Hepatocyte (in vitro differentiated cells): ENCODE data around the gene ZDHHC14. TPM values are rescaled to one million over a fixed set of nuclear protein-coding genes. Genes with fewer than 3 reads are reported as not detected.

Source experiments
- DNase-seq: peaks from one replicate; pipeline ENCODE4 v3.0.0-alpha.2; 2016; ENCODE audit warnings: low spot score
- H2AFZ ChIP-seq: fragments of 200-600 bp; sonication (generic); 2 replicates; pipeline ENCODE4 v1.6.0; 2016; ENCODE audit warnings: antibody characterized with exemption, mild to moderate bottlenecking
- H3K27ac ChIP-seq: fragments of 200-600 bp; sonication (generic); 2 replicates; pipeline ENCODE4 v1.5.1; 2016; ENCODE audit warnings: mild to moderate bottlenecking
- H3K27me3 ChIP-seq: fragments of 200-600 bp; sonication (generic); 2 replicates; pipeline ENCODE4 v1.6.1; 2016
- H3K36me3 ChIP-seq: fragments of 200-600 bp; sonication (generic); replicated peaks from 2 replicates; pipeline ENCODE4 v1.5.1; 2016; ENCODE audit warnings: low read depth; ENCODE audit not compliant: insufficient read depth
- H3K4me1 ChIP-seq: fragments of 200-600 bp; sonication (generic); 2 replicates; pipeline ENCODE4 v1.5.1; 2016; ENCODE audit warnings: mild to moderate bottlenecking, moderate library complexity; ENCODE audit not compliant: insufficient read depth
- H3K4me2 ChIP-seq: fragments of 200-600 bp; sonication (generic); 2 replicates; pipeline ENCODE4 v1.6.0; 2016
- H3K4me3 ChIP-seq: fragments of 200-600 bp; sonication (generic); 2 replicates; pipeline ENCODE4 v1.5.1; 2016; ENCODE audit warnings: mild to moderate bottlenecking
- H3K79me2 ChIP-seq: fragments of 200-600 bp; sonication (generic); 2 replicates; pipeline ENCODE4 v1.6.0; 2017; ENCODE audit warnings: mild to moderate bottlenecking
- H3K9me2 ChIP-seq: fragments of 200-600 bp; sonication (generic); replicated peaks from 2 replicates; pipeline ENCODE4 v1.6.0; 2017; ENCODE audit warnings: mild to moderate bottlenecking; ENCODE audit not compliant: insufficient read depth
- H3K9me3 ChIP-seq: fragments of 200-600 bp; sonication (generic); 2 replicates; pipeline ENCODE4 v1.5.1; 2016; ENCODE audit warnings: low read depth, mild to moderate bottlenecking
- H4K20me1 ChIP-seq: fragments of 200-600 bp; sonication (generic); 2 replicates; pipeline ENCODE4 v1.6.0; 2016; ENCODE audit warnings: mild to moderate bottlenecking; ENCODE audit not compliant: insufficient read depth, poor library complexity, severe bottlenecking
- EZH2 ChIP-seq: fragments of 200-600 bp; sonication (generic); IDR thresholded peaks from 2 replicates; pipeline ENCODE4 v1.6.1; 2016; ENCODE audit warnings: antibody characterized with exemption, mild to moderate bottlenecking, borderline replicate concordance
- EZH2phosphoT487 ChIP-seq: fragments of 200-600 bp; sonication (generic); IDR thresholded peaks from one replicate; pipeline ENCODE4 v1.6.1; 2018; ENCODE audit warnings: antibody characterized with exemption, mild to moderate bottlenecking, low read depth, moderate library complexity; ENCODE audit not compliant: unreplicated experiment, severe bottlenecking
- WGBS: methylation state at CpG from one replicate; pipeline ENCODE4 v1.1.6; 2016; ENCODE audit warnings: low lambda C conversion rate; ENCODE audit errors: missing lambda C conversion rate; 5-methylcytosine and 5-hydroxymethylcytosine counted together
- polyA plus RNA-seq: library from polyadenylated mRNA; unstranded; fragments of >200 nt; fragmentation: Nextera tagmentation; extraction: Ambion mirVana; gene quantifications from 2 replicates; pipeline ENCODE4 v1.2.1, GENCODE V29; 2016
- total RNA-seq: library from RNA; depleted of rRNA; stranded (reverse); fragments of >200 nt; gene quantifications from 2 replicates; pipeline ENCODE4 v1.2.3, GENCODE V29; 2014
- TF ChIP-seq, protein P1 (sequence below): fragments of 200-600 bp; sonication (generic); IDR thresholded peaks from 2 replicates; pipeline ENCODE4 v1.5.1; 2016; ENCODE audit warnings: antibody characterized with exemption, mild to moderate bottlenecking; ENCODE audit not compliant: poor library complexity

Gene ZDHHC14
- total and polyA plus RNA-seq, 2 experiments from 2014 or later, result 11.8 to 25.2 TPM

DNA sequence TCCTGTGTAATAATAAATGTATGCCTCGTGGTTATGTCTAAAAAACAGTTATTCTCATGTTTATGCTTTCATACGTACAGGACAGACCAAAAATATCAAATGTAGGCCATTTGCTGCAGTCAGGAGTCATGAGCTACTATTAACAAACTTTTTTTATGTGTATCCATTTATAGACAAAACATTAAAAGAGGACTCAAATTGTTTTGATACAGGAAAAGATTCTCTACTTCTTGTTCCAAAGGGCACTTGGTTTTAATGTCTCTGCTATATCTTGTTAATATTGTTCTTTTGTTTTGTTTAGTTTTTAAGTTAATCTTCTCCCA lies 155.2 kb downstream of the ZDHHC14 start:
- Histone ChIP-seq H3K4me3 (no peak overlapping the region), H3K27me3 (no peaks in the 10 kb centered on the region), H3K9me3 (no peaks in the 10 kb centered on the region), H3K36me3 (no peaks in the 10 kb centered on the region), H3K79me2 (peaks cover 26% of the 10 kb centered on the region), H3K9me2 (no peaks in the 10 kb centered on the region), H3K27ac (peak overlapping the region; percentile 71), H3K4me2 (peak overlapping the region; percentile 16), H2AFZ (no peak overlapping the region), H3K4me1 (peaks cover 59% of the 10 kb centered on the region), H4K20me1 (no peaks in the 10 kb centered on the region)
- 39% methylated on average over 2 of the region's 2 CpGs for WGBS
- no peak for DNase-seq
- TF ChIP-seq EZH2phosphoT487 (no peak), EZH2 (no peak)
- TF ChIP-seq, protein P1, sequence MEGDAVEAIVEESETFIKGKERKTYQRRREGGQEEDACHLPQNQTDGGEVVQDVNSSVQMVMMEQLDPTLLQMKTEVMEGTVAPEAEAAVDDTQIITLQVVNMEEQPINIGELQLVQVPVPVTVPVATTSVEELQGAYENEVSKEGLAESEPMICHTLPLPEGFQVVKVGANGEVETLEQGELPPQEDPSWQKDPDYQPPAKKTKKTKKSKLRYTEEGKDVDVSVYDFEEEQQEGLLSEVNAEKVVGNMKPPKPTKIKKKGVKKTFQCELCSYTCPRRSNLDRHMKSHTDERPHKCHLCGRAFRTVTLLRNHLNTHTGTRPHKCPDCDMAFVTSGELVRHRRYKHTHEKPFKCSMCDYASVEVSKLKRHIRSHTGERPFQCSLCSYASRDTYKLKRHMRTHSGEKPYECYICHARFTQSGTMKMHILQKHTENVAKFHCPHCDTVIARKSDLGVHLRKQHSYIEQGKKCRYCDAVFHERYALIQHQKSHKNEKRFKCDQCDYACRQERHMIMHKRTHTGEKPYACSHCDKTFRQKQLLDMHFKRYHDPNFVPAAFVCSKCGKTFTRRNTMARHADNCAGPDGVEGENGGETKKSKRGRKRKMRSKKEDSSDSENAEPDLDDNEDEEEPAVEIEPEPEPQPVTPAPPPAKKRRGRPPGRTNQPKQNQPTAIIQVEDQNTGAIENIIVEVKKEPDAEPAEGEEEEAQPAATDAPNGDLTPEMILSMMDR, result no peak

DNA sequence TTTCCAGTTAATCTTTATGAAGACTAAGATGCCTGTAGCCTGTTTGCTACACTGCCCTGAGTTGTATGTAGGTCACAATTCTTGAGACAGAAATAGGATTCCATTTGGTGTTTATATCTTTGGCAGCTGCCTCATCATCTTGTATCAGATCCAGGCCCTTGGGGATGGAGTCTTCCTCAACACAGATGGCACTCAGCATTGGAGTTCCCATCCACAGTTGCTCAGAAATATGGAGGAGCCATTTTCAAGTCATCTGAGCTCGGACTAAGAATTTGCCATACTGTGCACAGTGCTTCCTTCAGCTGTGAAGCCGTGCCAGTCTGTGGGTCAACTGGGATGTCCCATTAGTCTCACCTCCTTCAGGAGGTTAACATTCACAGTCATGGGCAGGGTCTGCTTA lies 156.6 kb downstream of the ZDHHC14 start:
- H2AFZ ChIP-seq, result no peak overlapping the region
- peaks cover 47% of the 10 kb centered on the region for H3K4me1 ChIP-seq
- no peak overlapping the region for H3K4me3 ChIP-seq
- no peaks in the 10 kb centered on the region for H3K9me2 ChIP-seq
- H3K27me3 ChIP-seq, result no peaks in the 10 kb centered on the region
- no peaks in the 10 kb centered on the region for H3K9me3 ChIP-seq
- TF ChIP-seq EZH2phosphoT487 (no peak), EZH2 (no peak)
- TF ChIP-seq, protein P1, result no peak
- no peak overlapping the region for H3K4me2 ChIP-seq
- peaks cover 28% of the 10 kb centered on the region for H3K79me2 ChIP-seq
- no peak for DNase-seq
- H3K27ac ChIP-seq, result peak overlapping the region; percentile 17
- WGBS, result 94% methylated on average over 2 of the region's 2 CpGs
- H4K20me1 ChIP-seq, result no peaks in the 10 kb centered on the region
- no peaks in the 10 kb centered on the region for H3K36me3 ChIP-seq

DNA sequence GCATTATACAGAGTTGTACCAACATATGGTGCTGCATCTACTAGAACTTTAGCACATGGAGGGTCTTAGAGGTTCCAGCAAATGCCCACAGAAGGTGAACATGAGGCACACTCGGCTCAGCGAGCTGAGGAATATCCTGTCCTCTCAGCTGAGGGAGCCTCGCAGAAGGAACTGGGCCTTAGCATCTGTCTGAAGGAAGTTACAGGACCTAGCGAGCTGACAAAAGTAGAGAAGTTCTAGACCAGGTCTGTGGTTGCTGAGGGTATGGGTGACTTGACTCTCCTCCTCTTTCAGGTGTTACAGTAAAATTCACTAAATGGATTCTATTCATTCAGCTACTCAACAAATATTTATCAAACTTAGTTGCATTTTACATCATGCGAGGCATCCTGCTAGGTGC lies 157.2 kb downstream of the ZDHHC14 start:
- no peak overlapping the region for H3K4me2 ChIP-seq
- TF ChIP-seq, protein P1, result no peak
- TF ChIP-seq EZH2phosphoT487 (no peak), EZH2 (no peak)
- peaks cover 42% of the 10 kb centered on the region for H3K4me1 ChIP-seq
- H2AFZ ChIP-seq, result no peak overlapping the region
- peaks cover 32% of the 10 kb centered on the region for H3K79me2 ChIP-seq
- H3K4me3 ChIP-seq, result no peak overlapping the region
- H3K9me3 ChIP-seq, result no peaks in the 10 kb centered on the region
- H3K27ac ChIP-seq, result no peak overlapping the region
- no peak for DNase-seq
- no peaks in the 10 kb centered on the region for H3K27me3 ChIP-seq
- H3K9me2 ChIP-seq, result no peaks in the 10 kb centered on the region
- no peaks in the 10 kb centered on the region for H3K36me3 ChIP-seq
- H4K20me1 ChIP-seq, result no peaks in the 10 kb centered on the region
- WGBS, result 90% methylated on average over 5 of the region's 5 CpGs

DNA sequence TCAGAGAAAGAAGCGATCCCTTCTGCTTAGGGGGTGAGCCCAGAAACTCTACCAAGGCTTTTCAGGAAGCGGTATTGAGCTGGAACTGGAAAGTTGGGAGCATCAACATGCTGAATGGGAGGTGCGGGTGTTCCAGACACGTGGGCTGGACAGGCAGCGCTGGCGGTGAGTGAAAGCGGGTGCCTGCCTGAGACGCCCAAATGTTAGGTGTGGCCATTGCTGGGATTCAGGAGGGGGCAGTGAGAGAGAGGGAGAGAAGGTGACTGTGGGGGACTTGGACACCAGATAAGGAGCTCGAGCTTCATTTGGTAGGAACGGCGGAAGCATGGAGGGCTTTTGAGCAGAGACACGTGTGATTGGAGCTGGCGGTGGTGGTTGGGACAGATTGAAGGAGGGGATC lies 157.7 kb downstream of the ZDHHC14 start:
- 96% methylated on average over 13 of the region's 13 CpGs for WGBS
- H3K4me3 ChIP-seq, result no peak overlapping the region
- no peaks in the 10 kb centered on the region for H3K36me3 ChIP-seq
- TF ChIP-seq, protein P1, result no peak
- no peak for TF ChIP-seq EZH2
- TF ChIP-seq EZH2phosphoT487, result no peak
- H3K4me2 ChIP-seq, result no peak overlapping the region
- no peaks in the 10 kb centered on the region for H3K9me2 ChIP-seq
- H4K20me1 ChIP-seq, result no peaks in the 10 kb centered on the region
- H3K27ac ChIP-seq, result peak overlapping the region; percentile 94
- H3K9me3 ChIP-seq, result no peaks in the 10 kb centered on the region
- H3K4me1 ChIP-seq, result peaks cover 37% of the 10 kb centered on the region
- H2AFZ ChIP-seq, result no peak overlapping the region
- DNase-seq, result no peak
- H3K27me3 ChIP-seq, result no peaks in the 10 kb centered on the region
- H3K79me2 ChIP-seq, result peaks cover 29% of the 10 kb centered on the region
